HL-60 (cell line): Measurements from ENCODE around the gene C9.

ENCODE experiments used
- DNase-seq, 2 experiments: peaks; one replicate each; pipeline ENCODE4 v3.0.0-alpha.2; 2010 to 2020; ENCODE audit warnings: low read depth in 1 of 2, low spot score in 1 of 2
- H3K27ac ChIP-seq: fragments of 250-450 bp; sonication (Bioruptor Pico); replicated peaks from 2 replicates; pipeline ENCODE4 v1.5.1; 2020; ENCODE audit warnings: mild to moderate bottlenecking, moderate library complexity
- H3K27me3 ChIP-seq: fragments of 250-450 bp; sonication (Bioruptor Pico); 2 replicates; pipeline ENCODE4 v1.5.1; 2021; ENCODE audit warnings: mild to moderate bottlenecking, moderate library complexity; ENCODE audit not compliant: insufficient read depth, poor library complexity, severe bottlenecking
- H3K4me3 ChIP-seq: replicated peaks from 2 replicates; pipeline ENCODE4 v1.5.1; 2011; ENCODE audit warnings: mild to moderate bottlenecking, control low read depth, low read length; ENCODE audit not compliant: insufficient read depth
- GABPA ChIP-seq: IDR thresholded peaks from 2 replicates; pipeline ENCODE4 v1.6.1; 2012; ENCODE audit warnings: low read depth
- POLR2AphosphoS5 ChIP-seq: IDR thresholded peaks from 2 replicates; pipeline ENCODE4 v1.6.1; 2012; ENCODE audit warnings: low read depth
- SPI1 ChIP-seq: IDR thresholded peaks from 2 replicates; pipeline ENCODE4 v1.6.1; 2012; ENCODE audit warnings: low read depth, mild to moderate bottlenecking, borderline replicate concordance
- TF ChIP-seq, protein P1 (sequence below): IDR thresholded peaks from one replicate; pipeline ENCODE4 v1.5.1; 2011; ENCODE audit warnings: low read length, control low read depth, inconsistent platforms; ENCODE audit not compliant: insufficient read depth
- TF ChIP-seq, protein P2 (sequence below): IDR thresholded peaks from 2 replicates; pipeline ENCODE4 v1.6.1; 2012; ENCODE audit warnings: low read depth; ENCODE audit not compliant: insufficient replicate concordance

The C9 gene

DNA sequence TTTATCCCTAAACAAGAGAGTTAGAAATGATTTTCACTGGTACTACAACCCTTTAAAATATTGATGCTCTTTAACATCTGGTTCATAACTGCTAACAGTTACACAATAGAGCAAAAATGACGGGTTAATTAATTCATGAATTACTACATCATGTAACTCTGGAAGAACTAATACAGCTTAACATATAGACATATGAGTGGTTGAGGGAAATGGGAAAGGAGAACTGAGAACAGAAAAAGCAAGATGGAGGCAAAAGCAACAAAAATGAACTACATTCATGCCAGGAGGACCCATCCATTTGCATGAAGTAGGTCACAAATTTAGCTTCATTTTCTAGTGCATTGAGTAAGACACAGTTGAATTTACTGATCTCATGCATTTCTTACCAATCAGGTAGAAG is 61.8 kb downstream of the C9 start:
- no peak overlapping the region for H3K27ac ChIP-seq
- no peaks in the 10 kb centered on the region for H3K27me3 ChIP-seq
- DNase-seq: peak in 1 of 2 experiments; percentile 27
- no peak overlapping the region for H3K4me3 ChIP-seq
- TF ChIP-seq GABPA (no peak), POLR2AphosphoS5 (no peak)
- TF ChIP-seq, protein P1, sequence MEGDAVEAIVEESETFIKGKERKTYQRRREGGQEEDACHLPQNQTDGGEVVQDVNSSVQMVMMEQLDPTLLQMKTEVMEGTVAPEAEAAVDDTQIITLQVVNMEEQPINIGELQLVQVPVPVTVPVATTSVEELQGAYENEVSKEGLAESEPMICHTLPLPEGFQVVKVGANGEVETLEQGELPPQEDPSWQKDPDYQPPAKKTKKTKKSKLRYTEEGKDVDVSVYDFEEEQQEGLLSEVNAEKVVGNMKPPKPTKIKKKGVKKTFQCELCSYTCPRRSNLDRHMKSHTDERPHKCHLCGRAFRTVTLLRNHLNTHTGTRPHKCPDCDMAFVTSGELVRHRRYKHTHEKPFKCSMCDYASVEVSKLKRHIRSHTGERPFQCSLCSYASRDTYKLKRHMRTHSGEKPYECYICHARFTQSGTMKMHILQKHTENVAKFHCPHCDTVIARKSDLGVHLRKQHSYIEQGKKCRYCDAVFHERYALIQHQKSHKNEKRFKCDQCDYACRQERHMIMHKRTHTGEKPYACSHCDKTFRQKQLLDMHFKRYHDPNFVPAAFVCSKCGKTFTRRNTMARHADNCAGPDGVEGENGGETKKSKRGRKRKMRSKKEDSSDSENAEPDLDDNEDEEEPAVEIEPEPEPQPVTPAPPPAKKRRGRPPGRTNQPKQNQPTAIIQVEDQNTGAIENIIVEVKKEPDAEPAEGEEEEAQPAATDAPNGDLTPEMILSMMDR: no peak
- TF ChIP-seq, protein P2, sequence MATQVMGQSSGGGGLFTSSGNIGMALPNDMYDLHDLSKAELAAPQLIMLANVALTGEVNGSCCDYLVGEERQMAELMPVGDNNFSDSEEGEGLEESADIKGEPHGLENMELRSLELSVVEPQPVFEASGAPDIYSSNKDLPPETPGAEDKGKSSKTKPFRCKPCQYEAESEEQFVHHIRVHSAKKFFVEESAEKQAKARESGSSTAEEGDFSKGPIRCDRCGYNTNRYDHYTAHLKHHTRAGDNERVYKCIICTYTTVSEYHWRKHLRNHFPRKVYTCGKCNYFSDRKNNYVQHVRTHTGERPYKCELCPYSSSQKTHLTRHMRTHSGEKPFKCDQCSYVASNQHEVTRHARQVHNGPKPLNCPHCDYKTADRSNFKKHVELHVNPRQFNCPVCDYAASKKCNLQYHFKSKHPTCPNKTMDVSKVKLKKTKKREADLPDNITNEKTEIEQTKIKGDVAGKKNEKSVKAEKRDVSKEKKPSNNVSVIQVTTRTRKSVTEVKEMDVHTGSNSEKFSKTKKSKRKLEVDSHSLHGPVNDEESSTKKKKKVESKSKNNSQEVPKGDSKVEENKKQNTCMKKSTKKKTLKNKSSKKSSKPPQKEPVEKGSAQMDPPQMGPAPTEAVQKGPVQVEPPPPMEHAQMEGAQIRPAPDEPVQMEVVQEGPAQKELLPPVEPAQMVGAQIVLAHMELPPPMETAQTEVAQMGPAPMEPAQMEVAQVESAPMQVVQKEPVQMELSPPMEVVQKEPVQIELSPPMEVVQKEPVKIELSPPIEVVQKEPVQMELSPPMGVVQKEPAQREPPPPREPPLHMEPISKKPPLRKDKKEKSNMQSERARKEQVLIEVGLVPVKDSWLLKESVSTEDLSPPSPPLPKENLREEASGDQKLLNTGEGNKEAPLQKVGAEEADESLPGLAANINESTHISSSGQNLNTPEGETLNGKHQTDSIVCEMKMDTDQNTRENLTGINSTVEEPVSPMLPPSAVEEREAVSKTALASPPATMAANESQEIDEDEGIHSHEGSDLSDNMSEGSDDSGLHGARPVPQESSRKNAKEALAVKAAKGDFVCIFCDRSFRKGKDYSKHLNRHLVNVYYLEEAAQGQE: no peak

DNA sequence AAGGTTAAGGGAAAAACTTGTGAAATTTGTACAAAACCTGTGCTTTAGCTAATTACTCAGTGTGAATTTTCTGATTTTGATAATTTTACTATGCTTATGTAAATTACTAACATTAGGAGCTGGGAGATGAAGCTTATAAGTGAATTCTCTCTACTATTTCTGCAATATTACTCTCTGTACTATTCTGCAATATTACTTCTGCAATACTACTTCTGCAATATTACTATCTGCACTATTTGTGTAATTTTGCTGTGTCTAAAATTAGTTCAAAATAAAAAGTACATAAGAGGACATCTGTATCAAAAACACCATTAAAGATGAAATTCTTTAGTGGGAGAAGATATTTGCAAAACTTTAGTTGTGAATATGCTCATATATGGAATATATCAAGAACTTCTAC is 62.9 kb downstream of the C9 start:
- no peak overlapping the region for H3K4me3 ChIP-seq
- no peak for DNase-seq
- no peak for TF ChIP-seq SPI1
- no peak for TF ChIP-seq POLR2AphosphoS5
- TF ChIP-seq, protein P1: no peak
- TF ChIP-seq GABPA: no peak
- TF ChIP-seq, protein P2: no peak
- no peak overlapping the region for H3K27ac ChIP-seq
- no peaks in the 10 kb centered on the region for H3K27me3 ChIP-seq

DNA sequence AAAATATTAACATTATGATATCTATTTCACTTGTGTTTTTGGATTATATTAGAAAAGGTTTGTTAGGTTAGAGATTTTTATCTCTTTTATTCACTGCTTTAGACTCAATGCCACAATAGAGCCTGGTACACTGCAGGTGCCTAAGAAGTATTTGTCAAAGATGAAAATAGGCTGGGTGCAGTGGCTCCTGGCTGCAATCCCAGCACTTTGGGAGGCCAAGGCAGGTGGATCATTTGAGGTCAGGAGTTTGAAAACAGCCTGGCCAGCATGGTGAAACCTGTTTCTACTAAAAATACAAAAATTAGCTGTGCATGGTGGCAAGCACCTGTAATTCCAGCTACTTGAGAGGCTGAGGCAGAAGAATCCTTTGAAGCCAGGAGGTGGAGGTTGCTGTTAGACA is 64.3 kb downstream of the C9 start:
- Histone ChIP-seq H3K4me3 (no peak overlapping the region), H3K27me3 (no peaks in the 10 kb centered on the region), H3K27ac (no peak overlapping the region)
- DNase-seq: no peak
- TF ChIP-seq, protein P2: no peak
- TF ChIP-seq POLR2AphosphoS5 (no peak), GABPA (no peak), SPI1 (no peak)
- TF ChIP-seq, protein P1: no peak
